ENCODE data around the gene RNF113B. TPM values are rescaled to one million over a fixed set of nuclear protein-coding genes. Genes with fewer than 3 reads are reported as not detected.

The RNF113B gene
- total RNA-seq, 1 donor from 2014 or later, result not detected

GRCh38 chr13:98219685-98220084 is 42.6 kb upstream of the RNF113B start:
- H3K4me1 Mint-ChIP-seq, result peaks cover 21% of the 10 kb centered on the region
- no peaks in the 10 kb centered on the region for H3F3A ChIP-seq (ENCODE audit: low read depth)
- H2AFZ ChIP-seq (replicated peaks), result no peak overlapping the region
- H4K20me1 ChIP-seq (ENCODE audit: low read depth), result peaks cover 13% of the 10 kb centered on the region
- no peak overlapping the region for H3K4me2 ChIP-seq
- H3K27me3 ChIP-seq, result no peaks in the 10 kb centered on the region
- H3K4me3 ChIP-seq, result no peak overlapping the region
- H3K27me3 Mint-ChIP-seq (ENCODE audit: insufficient read depth, low read depth), result no peaks in the 10 kb centered on the region
- H3K4me1 ChIP-seq, result no peaks in the 10 kb centered on the region
- H3K36me3 ChIP-seq, result no peaks in the 10 kb centered on the region
- no peak overlapping the region for H3K9ac ChIP-seq
- H3K27ac Mint-ChIP-seq, result no peak overlapping the region
- H3K9me3 Mint-ChIP-seq, result no peaks in the 10 kb centered on the region
- peaks cover 30% of the 10 kb centered on the region for H3K79me2 ChIP-seq (ENCODE audit: low read depth)
- H3K27ac ChIP-seq, result no peak overlapping the region
- DNase-seq (ENCODE audit: low spot score), result no peak
- H3K4me3 Mint-ChIP-seq, result no peak overlapping the region
- TF ChIP-seq CTCF (IDR thresholded peaks at IDR 0.05) (no peak), EZH2phosphoT487 (IDR thresholded peaks at IDR 0.05) (no peak), EZH2 (IDR thresholded peaks at IDR 0.05) (no peak)
- no peaks in the 10 kb centered on the region for H3K9me3 ChIP-seq (ENCODE audit: low read depth)
- peaks cover 6% of the 10 kb centered on the region for H3K36me3 Mint-ChIP-seq

GRCh38 chr13:98217597-98217996 is 40.5 kb upstream of the RNF113B start:
- H3K9me3 Mint-ChIP-seq, result no peaks in the 10 kb centered on the region
- TF ChIP-seq CTCF (IDR thresholded peaks at IDR 0.05), result no peak
- TF ChIP-seq EZH2 (IDR thresholded peaks at IDR 0.05), result no peak
- TF ChIP-seq EZH2phosphoT487 (IDR thresholded peaks at IDR 0.05), result no peak
- no peaks in the 10 kb centered on the region for H3F3A ChIP-seq (ENCODE audit: low read depth)
- H3K27ac ChIP-seq, result no peak overlapping the region
- H3K27me3 Mint-ChIP-seq (ENCODE audit: insufficient read depth, low read depth), result no peaks in the 10 kb centered on the region
- peaks cover 12% of the 10 kb centered on the region for H3K36me3 Mint-ChIP-seq
- no peak overlapping the region for H3K9ac ChIP-seq
- H4K20me1 ChIP-seq (ENCODE audit: low read depth), result peaks cover 13% of the 10 kb centered on the region
- no peak overlapping the region for H2AFZ ChIP-seq (replicated peaks)
- H3K4me1 ChIP-seq, result no peaks in the 10 kb centered on the region
- H3K4me2 ChIP-seq, result no peak overlapping the region
- no peak overlapping the region for H3K27ac Mint-ChIP-seq
- DNase-seq (ENCODE audit: low spot score), result no peak
- peaks cover 27% of the 10 kb centered on the region for H3K79me2 ChIP-seq (ENCODE audit: low read depth)
- no peak overlapping the region for H3K4me3 Mint-ChIP-seq
- no peaks in the 10 kb centered on the region for H3K9me3 ChIP-seq (ENCODE audit: low read depth)
- H3K36me3 ChIP-seq, result no peaks in the 10 kb centered on the region
- no peaks in the 10 kb centered on the region for H3K27me3 ChIP-seq
- H3K4me3 ChIP-seq, result no peak overlapping the region
- H3K4me1 Mint-ChIP-seq, result peaks cover 32% of the 10 kb centered on the region

GRCh38 chr13:98216711-98217285 is 39.7 kb upstream of the RNF113B start:
- peak overlapping the region; percentile 66 for H3K27ac Mint-ChIP-seq
- no peak overlapping the region for H3K4me3 Mint-ChIP-seq
- H3K27ac ChIP-seq, result no peak overlapping the region
- no peak overlapping the region for H3K4me3 ChIP-seq
- no peak overlapping the region for H2AFZ ChIP-seq (replicated peaks)
- no peaks in the 10 kb centered on the region for H3K27me3 Mint-ChIP-seq (ENCODE audit: insufficient read depth, low read depth)
- peaks cover 33% of the 10 kb centered on the region for H3K4me1 Mint-ChIP-seq
- no peaks in the 10 kb centered on the region for H3K9me3 ChIP-seq (ENCODE audit: low read depth)
- no peak overlapping the region for H3K9ac ChIP-seq
- no peaks in the 10 kb centered on the region for H3K36me3 ChIP-seq
- no peaks in the 10 kb centered on the region for H3K27me3 ChIP-seq
- peaks cover 27% of the 10 kb centered on the region for H3K79me2 ChIP-seq (ENCODE audit: low read depth)
- TF ChIP-seq EZH2 (IDR thresholded peaks at IDR 0.05) (no peak), EZH2phosphoT487 (IDR thresholded peaks at IDR 0.05) (no peak), CTCF (IDR thresholded peaks at IDR 0.05) (no peak)
- no peak overlapping the region for H3K4me2 ChIP-seq
- peaks cover 13% of the 10 kb centered on the region for H4K20me1 ChIP-seq (ENCODE audit: low read depth)
- H3K36me3 Mint-ChIP-seq, result peaks cover 12% of the 10 kb centered on the region
- H3F3A ChIP-seq (ENCODE audit: low read depth), result no peaks in the 10 kb centered on the region
- no peak for DNase-seq (ENCODE audit: low spot score)
- H3K4me1 ChIP-seq, result no peaks in the 10 kb centered on the region
- no peaks in the 10 kb centered on the region for H3K9me3 Mint-ChIP-seq
